H1 (cell line): ENCODE results near the gene RHOT1. TPM values are rescaled to one million over a fixed set of nuclear protein-coding genes. Genes with fewer than 3 reads are reported as not detected.
A peak's percentile ranks its signal among the peaks of the same experiment; 100 is the strongest.
"Not testable (repeated sequence)": the region's sequence is repeated elsewhere in the genome, so short reads cannot be mapped to it uniquely, and the experiment has no call there.

Source experiments
- CTCF ChIA-PET: fragments of 300-600 bp; sonication (Branson Sonifier 250); formaldehyde crosslinking; loops from one replicate; lab custom pipeline; 2021; ENCODE audit not compliant: partially characterized antibody; lab: Charles Lee
- POLR2A ChIA-PET: fragments of 300-600 bp; sonication (Branson Sonifier 250); formaldehyde crosslinking; loops from one replicate; lab custom pipeline; 2021; ENCODE audit warnings: inconsistent platforms; ENCODE audit not compliant: partially characterized antibody; lab: Charles Lee
- DNase-seq, 2 experiments: peaks; one replicate each; pipeline versions ENCODE4 v3.0.0 to v3.0.0-alpha.2; 2010 to 2022; ENCODE audit warnings: low spot score in 2 of 2, low read depth in 1 of 2, mixed read lengths in 1 of 2
- FAIRE-seq: peaks from 2 replicates; lab custom pipeline; 2011; peaks lifted over from hg19 to GRCh38; lab: Jason Lieb, UNC
- H2AFZ ChIP-seq: 2 replicates; pipeline ENCODE4 v1.8.1; 2012; ENCODE audit warnings: low read length, inconsistent platforms
- H2AK5ac ChIP-seq: 2 replicates; pipeline ENCODE4 v1.6.1; 2013; ENCODE audit warnings: low read depth, low read length
- H2BK120ac ChIP-seq: replicated peaks from 2 replicates; pipeline ENCODE3; 2013; ENCODE audit warnings: low read depth, low read length, inconsistent platforms
- H2BK12ac ChIP-seq: 2 replicates; pipeline ENCODE4 v1.6.1; 2013; ENCODE audit warnings: low read depth, low read length
- H2BK15ac ChIP-seq: 2 replicates; pipeline ENCODE4 v1.6.1; 2013; ENCODE audit warnings: low read length
- H2BK20ac ChIP-seq: 2 replicates; pipeline ENCODE4 v1.6.1; 2013; ENCODE audit warnings: low read length
- H2BK5ac ChIP-seq: 2 replicates; pipeline ENCODE4 v1.6.1; 2013; ENCODE audit warnings: low read depth, low read length
- H3K14ac ChIP-seq: 2 replicates; pipeline ENCODE4 v1.6.1; 2013; ENCODE audit warnings: inconsistent platforms; ENCODE audit not compliant: insufficient read length
- H3K18ac ChIP-seq: 2 replicates; pipeline ENCODE4 v1.6.1; 2013; ENCODE audit warnings: low read length; ENCODE audit errors: extremely low read depth
- H3K23ac ChIP-seq: 2 replicates; pipeline ENCODE4 v1.6.1; 2013; ENCODE audit warnings: inconsistent platforms; ENCODE audit not compliant: insufficient read length
- H3K23me2 ChIP-seq: 2 replicates; pipeline ENCODE4 v1.6.1; 2013; ENCODE audit warnings: low read depth, low read length
- H3K27ac ChIP-seq: 2 replicates; pipeline ENCODE4 v1.6.1; 2011; ENCODE audit warnings: low read depth, low read length, inconsistent platforms
- H3K27me3 ChIP-seq, 4 experiments: replicated peaks in 1 of 4; 1 replicate in 1 of 4; 2 replicates in 3 of 4; pipeline versions ENCODE4 v1.6.1 to v1.8.1; 2011 to 2013; ENCODE audit warnings: low read length in 3 of 4, mild to moderate bottlenecking in 3 of 4, inconsistent platforms in 2 of 4, mixed read lengths in 2 of 4, moderate library complexity in 1 of 4; ENCODE audit not compliant: control insufficient read depth in 3 of 4, insufficient read depth in 3 of 4; ENCODE audit errors: extremely low read depth in 1 of 4
- H3K36me3 ChIP-seq, 4 experiments: 2 replicates each; pipeline versions ENCODE4 v1.6.1 to v1.8.1; 2011 to 2013; ENCODE audit warnings: mild to moderate bottlenecking in 4 of 4, low read length in 3 of 4, moderate library complexity in 2 of 4, control low read depth in 1 of 4, inconsistent platforms in 1 of 4; ENCODE audit not compliant: insufficient read depth in 4 of 4, control insufficient read depth in 2 of 4
- H3K4ac ChIP-seq: replicated peaks from 2 replicates; pipeline ENCODE3; 2013; ENCODE audit warnings: low read length, low read depth, mixed read lengths, inconsistent platforms; ENCODE audit not compliant: insufficient read length
- H3K4me1 ChIP-seq, 4 experiments: replicated peaks in 1 of 4; 1 replicate in 1 of 4; 2 replicates in 3 of 4; pipeline versions ENCODE4 v1.6.1 to v1.8.1; 2011 to 2013; ENCODE audit warnings: low read length in 3 of 4, inconsistent platforms in 2 of 4, mixed read lengths in 1 of 4; ENCODE audit not compliant: insufficient read depth in 4 of 4, control insufficient read depth in 3 of 4
- H3K4me2 ChIP-seq, 2 experiments: 2 replicates each; pipeline versions ENCODE4 v1.6.1 to v1.8.1; 2011 to 2013; ENCODE audit warnings: low read depth in 2 of 2, low read length in 2 of 2, control low read depth in 1 of 2, inconsistent platforms in 1 of 2, mild to moderate bottlenecking in 1 of 2; ENCODE audit not compliant: insufficient read depth in 1 of 2
- H3K4me3 ChIP-seq, 4 experiments: fragments of 200-600, 300-600 bp in 1 of 4; sonication (generic), shearing (Covaris generic), sonication (Bioruptor Twin) in 1 of 4; 2 replicates each; pipeline versions ENCODE4 v1.5.1 to v1.8.1; 2011 to 2016; ENCODE audit warnings: low read length in 4 of 4, low read depth in 3 of 4, control low read depth in 2 of 4, inconsistent platforms in 2 of 4, mild to moderate bottlenecking in 2 of 4, mixed read lengths in 1 of 4, moderate library complexity in 1 of 4; ENCODE audit not compliant: insufficient read depth in 2 of 4; ENCODE audit errors: extremely low read depth in 1 of 4
- H3K56ac ChIP-seq: replicated peaks from 2 replicates; pipeline ENCODE3; 2013; ENCODE audit warnings: low read depth, mild to moderate bottlenecking, mixed read lengths, low read length, inconsistent platforms; ENCODE audit not compliant: insufficient read length
- H3K79me1 ChIP-seq: 2 replicates; pipeline ENCODE4 v1.6.1; 2013; ENCODE audit warnings: low read depth, low read length, control low read depth
- H3K79me2 ChIP-seq, 2 experiments: 2 replicates each; pipeline versions ENCODE4 v1.6.1 to v1.8.1; 2012 to 2013; ENCODE audit warnings: low read length in 2 of 2, mild to moderate bottlenecking in 2 of 2, inconsistent platforms in 1 of 2; ENCODE audit not compliant: insufficient read depth in 2 of 2, control insufficient read depth in 1 of 2
- H3K9ac ChIP-seq, 4 experiments: replicated peaks in 1 of 4; 1 replicate in 1 of 4; 2 replicates in 3 of 4; pipeline versions ENCODE4 v1.6.1 to v1.8.1; 2011 to 2013; ENCODE audit warnings: low read depth in 3 of 4, low read length in 3 of 4, control low read depth in 2 of 4, mild to moderate bottlenecking in 2 of 4, moderate library complexity in 2 of 4, inconsistent platforms in 1 of 4; ENCODE audit errors: extremely low read depth in 1 of 4
- H3K9me3 ChIP-seq, 2 experiments: 2 replicates each; pipeline versions ENCODE4 v1.6.1 to v1.8.1; 2012 to 2013; ENCODE audit warnings: mild to moderate bottlenecking in 2 of 2, moderate library complexity in 2 of 2, control low read depth in 1 of 2, inconsistent platforms in 1 of 2, low read depth in 1 of 2, low read length in 1 of 2, mixed read lengths in 1 of 2; ENCODE audit not compliant: insufficient read depth in 2 of 2
- H4K20me1 ChIP-seq, 2 experiments: replicated peaks in 1 of 2; 2 replicates each; pipeline versions ENCODE3 to v1.8.1; 2011 to 2013; ENCODE audit warnings: inconsistent platforms in 2 of 2, low read length in 2 of 2, mild to moderate bottlenecking in 1 of 2; ENCODE audit not compliant: insufficient read depth in 2 of 2, control insufficient read depth in 1 of 2
- H4K5ac ChIP-seq: 2 replicates; pipeline ENCODE4 v1.6.1; 2013; ENCODE audit warnings: low read length, low read depth, mixed read lengths, inconsistent platforms; ENCODE audit not compliant: insufficient read length
- H4K8ac ChIP-seq: 2 replicates; pipeline ENCODE4 v1.8.0; 2013; ENCODE audit warnings: mild to moderate bottlenecking, moderate library complexity, low read length, inconsistent platforms; ENCODE audit not compliant: insufficient read depth; ENCODE audit errors: extremely low read depth
- H4K91ac ChIP-seq: replicated peaks from 2 replicates; pipeline ENCODE3; 2013; ENCODE audit warnings: low read length, mixed read lengths, inconsistent platforms; ENCODE audit not compliant: insufficient read length
- WGBS, 2 experiments: shearing (Covaris generic) in 1 of 2; methylation state at CpG; one replicate each; pipeline versions ENCODE4 v1.1.6 to v1.1.7; 2013 to 2015; ENCODE audit warnings: low lambda C conversion rate in 2 of 2, mixed read lengths in 2 of 2, inconsistent platforms in 1 of 2, low coverage in 1 of 2, missing lambda C conversion rate in 1 of 2; ENCODE audit not compliant: insufficient replicate concordance in 2 of 2, insufficient coverage in 1 of 2, insufficient read length in 1 of 2; ENCODE audit errors: extremely low coverage in 1 of 2, missing lambda C conversion rate in 1 of 2; 5-methylcytosine and 5-hydroxymethylcytosine counted together
- polyA plus RNA-seq, 7 experiments: library from polyadenylated mRNA; depleted of rRNA in 3 of 7; stranded (reverse) in 5 of 7; unstranded in 2 of 7; fragments of >200 nt in 5 of 7; fragments of 200-250 nt in 2 of 7; gene quantifications; 1 replicate in 5 of 7; 2 replicates in 1 of 7; 4 replicates in 1 of 7; pipeline versions ENCODE4 v1.2.1 to v1.2.3, GENCODE V29; 2011 to 2013; ENCODE audit warnings: missing spikeins in 2 of 7, mixed read lengths in 2 of 7
- total RNA-seq: library from RNA; stranded (reverse); fragmentation: NEBNext Ultra II Directional; extraction: Animal tissue kit (Norgen Biotek cat#: 25700); gene quantifications from 2 replicates; pipeline ENCODE4 v1.2.1, GENCODE V29; 2021

RHOT1 gene
- total and polyA plus RNA-seq, 2 of the 8 experiments (the other 6 are each of a cell fraction or from before 2014, with no cell fraction given) = 34.2 to 38.2 TPM

- POLR2A ChIA-PET = interaction anchor here (1.3 kb wide), 1 partner anchor 20 kb away, joined by 3 read pairs; no protein-coding TSS in a partner anchor
- H2BK20ac ChIP-seq, H3K79me1 ChIP-seq, H2AK5ac ChIP-seq, H2BK12ac ChIP-seq, H4K5ac ChIP-seq, H3K14ac ChIP-seq, H3K27ac ChIP-seq, H3K79me2 ChIP-seq, H3K56ac ChIP-seq, H2AFZ ChIP-seq, H3K9ac ChIP-seq, H2BK15ac ChIP-seq, H4K91ac ChIP-seq, H3K23ac ChIP-seq, H3K18ac ChIP-seq, H4K8ac ChIP-seq, H2BK5ac ChIP-seq, FAIRE-seq, H3K9me3 ChIP-seq, H3K4me3 ChIP-seq, H2BK120ac ChIP-seq, H3K23me2 ChIP-seq, H3K4me1 ChIP-seq, H4K20me1 ChIP-seq, H3K4me2 ChIP-seq, H3K36me3 ChIP-seq, H3K4ac ChIP-seq, H3K27me3 ChIP-seq: not testable (repeated sequence)
- WGBS, 2 experiments = 100% methylated on average over 3 of the region's 3 CpGs; no CpG with 5 or more reads in 1 of the 2 experiments
- CTCF ChIA-PET = interaction anchor here (0.8 to 1.5 kb wide), 4 partner anchors 10 to 138 kb away, joined by 3 to 5 read pairs (median 4); partner anchors contain the start of gene LRRC37B
- peak in 1 of 2 experiments; percentile 16 for DNase-seq
Measured at GRCh38 chr17:32118088-32118487, 24.2 kb upstream of the RHOT1 start.
